T-helper 22 cell (primary cell): ENCODE measurements around the gene LHX1.

Experiments
- DNase-seq: peaks from one replicate; pipeline ENCODE4 v3.0.0-alpha.2; 2020; ENCODE audit warnings: low read depth

The LHX1 gene

DNA sequence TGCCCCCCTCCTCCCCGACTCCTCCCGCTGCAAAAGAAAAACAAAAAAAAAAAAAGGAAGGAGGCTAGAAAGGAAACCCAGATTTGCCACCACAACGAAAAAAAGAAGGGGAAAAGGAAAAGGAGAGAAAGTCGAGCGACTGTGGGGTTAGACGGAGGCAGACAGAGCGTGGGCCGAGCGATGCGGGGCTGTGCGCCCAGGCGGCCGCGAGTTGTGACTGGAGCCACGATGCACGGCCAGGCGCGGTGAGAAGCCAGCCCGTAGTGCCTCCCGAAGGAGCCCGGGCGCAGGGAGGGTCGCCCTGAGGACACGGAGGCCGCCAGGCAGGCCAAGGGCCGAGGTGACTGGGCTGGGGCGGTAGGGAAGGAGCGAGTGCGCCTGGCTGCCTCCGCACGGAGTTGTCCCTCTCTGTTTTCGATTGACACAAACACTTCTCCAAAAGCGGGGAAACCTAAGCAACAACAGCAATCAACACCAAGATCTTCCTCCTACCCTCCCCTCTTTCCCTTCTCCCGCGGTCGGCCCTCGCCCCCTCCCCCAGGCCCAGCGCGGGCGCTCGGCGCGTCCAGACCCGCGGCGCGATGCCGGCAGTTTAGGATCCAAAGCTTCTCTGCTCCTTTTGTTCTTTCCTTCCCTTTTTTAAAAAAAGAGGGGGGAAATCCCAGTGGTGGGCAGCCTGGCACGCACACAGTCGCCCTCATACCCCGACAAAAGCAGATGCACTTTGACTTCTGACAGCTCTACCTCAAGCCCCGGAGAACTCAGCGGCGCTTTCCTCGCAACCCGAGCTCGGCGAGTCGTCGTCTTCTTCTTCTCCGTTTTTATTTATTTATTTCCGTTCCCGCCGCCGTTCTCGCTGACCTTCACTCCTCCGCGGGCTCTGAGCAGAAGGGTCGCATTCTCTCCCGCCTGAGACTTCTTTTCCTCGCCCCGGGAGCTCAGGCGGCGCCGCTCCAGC, at the start of gene LHX1:
Gene LHX1, plus strand, starts transcription at position 475 of the 958 bp plus-strand sequence. CDS start 723 bp downstream, outside the sequence.
- DNase-seq, result no peak

DNA sequence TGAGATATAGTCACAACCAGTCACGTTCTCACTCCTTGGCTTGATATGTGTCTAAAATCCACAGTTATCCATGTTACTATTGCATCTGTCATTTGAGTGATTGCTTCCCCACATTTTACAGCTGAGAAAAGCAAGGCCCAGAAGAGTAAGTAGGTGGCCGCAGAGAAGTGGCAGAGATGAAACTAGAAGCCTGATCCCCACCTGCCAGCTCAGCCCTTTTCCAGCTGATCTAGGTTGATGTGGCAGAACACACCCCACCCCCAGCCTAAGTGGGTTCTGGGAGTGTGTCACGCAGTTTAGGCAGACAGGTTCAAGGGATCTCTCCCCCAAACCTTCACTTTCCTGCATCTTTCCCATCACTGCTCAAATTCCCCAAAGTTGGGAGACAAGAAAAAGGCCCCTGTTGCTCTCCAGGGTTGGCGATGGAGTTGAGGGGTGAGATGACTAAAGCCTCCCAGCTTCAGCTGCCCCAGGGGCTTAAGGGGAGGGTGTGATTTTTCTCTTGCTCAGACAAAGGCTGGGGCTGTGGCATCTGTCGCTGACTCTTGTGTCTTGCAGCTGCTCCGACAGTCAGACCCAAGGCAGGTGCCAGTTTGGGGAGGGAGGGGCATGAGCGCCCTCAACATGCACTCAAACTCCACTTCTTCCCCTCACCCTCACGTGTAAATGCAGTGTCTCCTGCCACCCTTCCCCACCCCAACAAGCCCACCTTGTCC, 48.9 kb upstream of the LHX1 start:
- no peak for DNase-seq

DNA sequence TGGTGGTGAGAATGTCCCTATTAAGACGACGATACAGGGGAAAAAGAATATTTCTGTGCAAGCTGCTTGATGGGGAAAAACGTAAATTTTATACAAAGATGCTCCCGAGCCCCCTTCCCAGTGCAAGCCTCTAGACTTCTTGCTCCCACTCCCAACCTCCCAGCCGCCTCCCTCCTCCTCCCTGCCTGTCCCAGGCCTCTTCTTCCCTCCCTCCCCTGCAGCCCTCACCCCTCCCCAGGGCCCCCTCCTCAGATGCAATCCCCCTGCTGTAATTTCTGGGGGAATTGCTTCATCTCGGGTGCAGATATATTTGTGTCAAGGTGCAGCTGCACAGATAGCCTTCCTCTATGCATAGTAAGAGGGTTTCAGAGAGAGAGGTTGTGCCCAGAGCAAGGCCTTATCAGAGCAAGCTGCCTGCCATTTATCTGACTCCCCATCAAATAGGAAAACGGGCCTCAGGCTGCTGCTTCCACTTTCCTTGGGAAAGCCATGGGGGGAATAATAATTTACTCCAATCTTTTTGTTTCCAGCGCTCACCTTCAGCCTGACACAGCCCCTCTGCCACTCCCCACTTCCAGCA, 47.4 kb upstream of the LHX1 start:
- no peak for DNase-seq

DNA sequence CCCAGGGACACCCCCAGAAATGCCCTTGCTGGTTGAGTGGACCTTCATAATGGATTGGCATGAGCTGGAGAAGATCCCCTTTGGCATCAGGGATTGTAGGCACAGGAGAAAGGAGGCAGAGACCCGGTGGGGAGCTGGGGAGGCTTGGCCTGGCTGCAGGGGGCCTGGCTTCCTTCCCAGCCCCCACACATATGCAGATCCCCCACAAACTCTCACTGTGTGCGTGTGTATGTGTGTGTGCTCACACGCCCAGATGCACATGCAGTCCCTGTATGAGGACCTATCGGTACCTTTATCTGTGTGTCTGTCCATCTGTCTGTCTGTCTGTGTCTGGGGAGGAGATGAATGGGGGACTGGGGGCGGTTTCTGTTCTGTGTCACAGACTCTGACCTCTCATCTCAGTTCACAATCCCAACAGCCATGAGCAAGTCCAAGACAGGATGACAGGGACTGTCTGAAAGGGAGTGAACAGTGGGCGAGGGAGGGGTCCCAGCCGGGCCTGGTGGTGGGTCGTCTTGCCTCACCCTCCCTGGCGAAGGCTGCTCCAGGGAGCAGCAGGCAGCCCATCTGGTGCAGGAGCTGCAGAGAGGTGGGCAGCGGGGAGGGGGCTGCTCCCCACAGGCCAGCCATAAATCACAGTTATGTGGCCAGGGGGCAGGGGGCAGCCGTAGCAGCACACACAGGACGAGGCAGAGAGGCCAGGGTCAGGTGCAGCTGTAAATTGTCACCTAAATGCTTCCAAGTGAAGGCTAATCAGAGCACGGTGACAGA, 46.7 kb upstream of the LHX1 start:
- no peak for DNase-seq

DNA sequence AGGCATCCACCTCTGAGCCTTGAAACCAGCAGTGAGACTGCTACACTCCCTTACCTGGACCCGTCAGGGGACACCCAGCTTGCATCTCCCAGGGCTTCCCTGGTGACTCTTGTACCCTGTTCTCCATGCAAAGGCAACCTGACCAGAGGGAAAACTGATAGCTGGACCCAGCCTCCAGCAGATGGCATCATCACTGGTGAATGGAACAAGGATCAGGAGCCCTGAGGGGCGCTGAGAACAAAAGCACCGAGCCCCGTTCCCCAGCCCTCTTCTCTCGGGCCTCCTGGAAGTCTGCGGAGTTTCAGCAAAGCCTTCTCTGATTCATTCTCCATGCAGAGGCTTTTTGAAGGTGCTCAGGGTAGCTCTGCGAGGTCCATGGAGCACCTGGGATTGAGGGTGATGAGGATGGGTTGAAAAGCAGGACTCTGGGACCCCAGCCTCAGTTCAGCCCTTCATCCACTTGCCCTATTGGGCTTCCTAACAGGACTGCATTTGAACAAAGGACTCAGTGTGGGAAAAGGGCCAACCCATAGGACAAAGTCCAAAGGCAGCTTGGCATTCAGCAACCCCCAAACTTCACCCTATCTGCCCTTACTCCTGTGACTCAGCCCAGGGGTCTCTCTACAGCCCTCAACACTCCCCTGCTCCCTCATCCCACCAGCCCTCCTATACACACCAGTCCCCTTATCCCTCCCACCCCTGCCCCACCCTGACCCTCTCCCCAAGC, 45.0 kb upstream of the LHX1 start:
- DNase-seq, result no peak

DNA sequence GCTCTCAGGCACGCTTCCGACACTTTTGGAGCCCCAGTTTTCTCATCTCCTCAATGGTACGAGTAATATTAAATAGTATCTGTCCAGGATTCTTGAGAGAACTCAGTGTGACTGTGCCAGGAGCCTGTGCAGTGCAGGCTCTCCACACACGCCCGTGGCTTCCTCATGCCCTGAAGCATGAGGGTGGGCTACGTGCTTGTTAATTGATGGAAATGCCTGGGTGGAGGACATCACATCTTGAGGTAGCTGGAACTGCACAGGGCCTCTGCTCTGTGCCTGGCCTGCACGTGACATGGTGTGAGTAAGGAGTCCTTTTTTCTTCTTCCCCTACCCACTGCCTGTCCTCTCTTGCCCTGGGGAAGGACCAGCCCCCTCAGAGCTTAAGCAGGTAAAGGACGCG, 43.1 kb upstream of the LHX1 start:
- no peak for DNase-seq

DNA sequence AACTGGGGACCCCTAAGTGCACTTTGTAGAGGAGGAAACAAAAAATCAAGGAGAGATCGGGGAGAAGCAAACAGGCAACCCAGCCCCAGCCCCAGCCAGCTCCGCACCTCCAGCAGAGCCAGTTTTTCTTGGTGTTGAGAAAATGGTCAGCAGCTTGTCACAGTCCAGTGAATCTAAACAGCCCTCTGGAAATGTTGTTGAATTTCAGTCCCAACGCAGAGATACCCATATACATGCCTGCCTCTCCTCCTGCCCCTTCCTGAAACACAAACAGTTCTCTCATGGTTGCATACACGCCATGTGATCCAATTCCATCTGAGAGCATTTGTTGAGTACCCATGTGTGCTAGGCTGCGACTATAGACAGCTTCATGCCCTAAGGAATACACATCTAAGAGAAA, 42.4 kb upstream of the LHX1 start:
- no peak for DNase-seq

DNA sequence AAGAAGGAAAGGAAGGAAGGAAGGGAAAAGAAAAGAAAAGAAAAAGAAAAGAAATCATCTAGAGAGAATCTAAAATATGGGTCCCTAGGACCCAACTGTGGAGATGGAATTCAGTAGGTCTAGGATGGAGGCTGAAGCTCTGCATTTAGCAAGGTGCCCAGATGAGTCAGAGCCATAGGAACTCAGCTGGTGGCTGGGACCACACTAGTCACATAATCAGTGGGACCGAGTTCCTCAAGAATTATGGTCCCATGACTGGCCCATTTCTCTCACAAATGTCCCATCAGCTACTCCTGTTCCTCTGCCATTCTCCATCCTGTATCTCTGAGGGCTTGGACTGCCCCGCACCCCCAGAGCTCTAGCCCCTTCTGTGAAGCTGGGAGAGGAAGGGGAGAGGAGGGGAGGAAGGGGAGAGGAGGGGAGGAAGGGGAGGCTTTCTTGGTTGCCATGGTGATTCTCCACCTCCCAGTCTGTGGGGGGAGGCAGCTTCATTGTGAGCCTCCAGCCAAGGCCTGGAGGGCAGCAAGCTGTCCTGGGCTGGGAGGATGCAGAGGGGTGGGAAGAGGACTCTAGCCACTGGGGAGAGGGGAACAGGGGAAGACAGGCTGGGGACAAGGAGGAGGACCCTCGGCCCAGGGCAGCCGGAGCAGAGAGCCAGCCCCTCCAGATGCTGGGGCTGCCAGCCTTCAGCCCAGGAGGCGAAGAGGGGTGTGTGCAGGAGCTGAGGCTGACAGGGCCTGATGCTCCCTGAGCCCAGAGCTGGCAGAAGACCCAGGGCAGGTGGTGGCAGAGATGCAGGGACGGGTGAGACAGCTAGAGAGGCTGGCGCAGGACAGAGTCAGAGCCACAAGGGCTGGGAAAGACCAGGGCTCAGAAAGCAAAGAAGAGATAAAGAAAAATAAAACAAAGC, 37.8 kb upstream of the LHX1 start:
- no peak for DNase-seq

DNA sequence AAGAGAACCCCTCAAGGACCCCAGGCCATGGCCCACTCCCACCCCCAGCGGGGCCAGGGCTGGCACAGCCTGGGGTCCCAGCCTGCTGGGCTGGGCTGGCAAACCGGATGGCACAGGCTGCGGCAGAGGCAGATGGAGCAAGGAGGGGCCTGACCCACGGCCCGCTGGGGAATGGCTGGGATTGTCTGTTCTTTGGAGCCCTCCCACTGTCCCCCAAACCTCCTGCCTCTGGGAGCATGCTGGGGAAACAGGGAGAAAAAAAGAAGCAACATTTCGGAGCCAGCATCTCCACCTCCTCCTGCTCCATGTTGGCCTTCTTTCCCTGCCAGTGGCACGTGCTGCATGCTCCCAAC, 37.1 kb upstream of the LHX1 start:
- DNase-seq, result no peak

DNA sequence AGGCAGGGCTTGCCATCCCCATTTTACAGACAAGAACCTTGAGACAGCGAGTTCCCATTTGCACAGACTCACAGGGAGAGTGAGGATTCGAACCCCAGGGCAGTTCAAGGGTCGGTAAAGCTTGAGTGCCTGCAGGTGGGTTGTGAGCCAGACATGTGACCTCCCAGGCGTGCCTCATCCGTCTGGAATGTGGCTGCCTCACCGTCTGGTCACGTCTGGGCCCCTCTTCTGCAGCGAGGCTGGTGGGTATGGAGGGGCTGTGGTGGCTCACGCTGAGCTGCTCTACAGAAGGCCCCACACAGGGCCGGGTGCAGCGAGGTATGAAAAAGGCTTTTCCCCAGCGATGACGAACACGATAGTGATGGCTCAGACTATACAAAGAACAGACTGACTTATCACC, 35.8 kb upstream of the LHX1 start:
- DNase-seq, result no peak

DNA sequence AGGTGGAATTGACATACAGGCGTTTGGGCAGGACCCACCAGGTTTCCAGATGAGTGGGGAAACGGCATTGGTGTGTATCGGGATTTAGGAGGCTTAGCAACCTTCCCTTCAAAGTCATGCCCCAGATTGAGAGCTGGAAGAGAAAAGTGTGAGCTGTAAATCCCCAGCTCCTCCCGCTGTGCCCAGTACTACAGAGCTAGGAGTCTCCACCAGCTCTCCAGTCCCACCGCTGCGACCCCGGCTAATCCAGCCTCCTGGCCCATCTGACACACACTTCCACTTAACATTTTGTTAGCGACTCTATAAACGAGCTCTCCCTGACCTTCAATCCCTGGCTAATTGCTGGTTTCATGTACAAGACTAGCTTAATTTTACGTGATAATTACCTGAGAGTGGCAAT, 29.9 kb upstream of the LHX1 start:
- DNase-seq, result no peak

DNA sequence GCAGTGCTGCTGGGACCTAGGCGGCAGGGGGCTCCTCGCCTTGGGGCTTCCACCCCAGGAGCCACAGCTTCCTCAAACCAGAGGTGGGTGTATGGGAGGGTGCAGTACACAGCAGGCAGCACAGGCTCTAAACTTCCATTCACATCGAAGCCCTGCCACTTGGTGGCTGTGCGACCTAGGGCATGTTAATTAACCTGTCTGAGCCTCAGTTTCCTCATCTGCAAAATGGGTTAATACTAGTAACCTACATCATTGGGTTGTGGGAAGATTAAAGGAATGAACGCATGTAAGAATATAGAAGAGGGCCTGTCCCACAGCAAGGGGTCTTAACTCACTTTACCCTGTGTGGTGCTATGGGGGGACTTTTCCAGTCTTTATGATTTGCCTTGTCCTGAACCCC, 26.8 kb upstream of the LHX1 start:
- DNase-seq, result no peak

DNA sequence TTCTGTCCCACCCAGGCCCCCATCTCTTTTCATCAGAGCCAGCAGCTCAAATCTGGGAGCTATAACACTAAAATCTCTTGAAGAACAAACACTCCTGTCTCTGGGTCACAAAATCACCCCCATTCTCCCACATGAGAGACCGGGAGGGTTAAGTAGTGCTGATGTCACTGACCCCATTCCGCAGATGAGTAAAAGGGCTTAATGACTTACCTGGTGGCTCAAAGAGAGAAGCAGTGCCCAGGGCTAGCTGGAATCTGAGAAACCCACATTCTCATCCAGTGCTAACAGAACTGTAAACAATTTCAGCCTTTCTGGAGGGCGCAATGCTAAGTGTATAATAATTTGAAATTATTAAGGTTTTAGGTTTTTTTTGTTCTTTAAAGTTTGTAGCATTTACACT, 26.3 kb upstream of the LHX1 start:
- no peak for DNase-seq

DNA sequence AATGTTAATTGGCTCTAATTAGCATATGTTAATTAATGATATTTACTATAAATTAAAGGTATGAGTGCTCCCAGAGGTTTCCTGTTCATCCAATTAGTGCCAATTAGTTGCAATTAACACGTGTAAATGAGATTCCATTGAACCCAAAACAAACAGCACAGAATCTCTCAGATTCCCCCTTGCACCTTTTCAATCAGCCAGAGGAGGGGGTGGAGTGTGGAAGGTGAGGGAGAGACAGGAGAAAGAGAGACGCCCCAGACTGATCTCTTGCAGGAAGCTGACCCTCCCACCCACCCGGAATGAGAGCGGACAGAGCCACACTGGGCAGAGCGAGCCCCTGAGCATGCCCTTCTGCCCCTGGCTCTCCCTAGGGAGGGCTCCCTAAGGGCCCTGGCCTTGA, 24.1 kb upstream of the LHX1 start:
- no peak for DNase-seq

DNA sequence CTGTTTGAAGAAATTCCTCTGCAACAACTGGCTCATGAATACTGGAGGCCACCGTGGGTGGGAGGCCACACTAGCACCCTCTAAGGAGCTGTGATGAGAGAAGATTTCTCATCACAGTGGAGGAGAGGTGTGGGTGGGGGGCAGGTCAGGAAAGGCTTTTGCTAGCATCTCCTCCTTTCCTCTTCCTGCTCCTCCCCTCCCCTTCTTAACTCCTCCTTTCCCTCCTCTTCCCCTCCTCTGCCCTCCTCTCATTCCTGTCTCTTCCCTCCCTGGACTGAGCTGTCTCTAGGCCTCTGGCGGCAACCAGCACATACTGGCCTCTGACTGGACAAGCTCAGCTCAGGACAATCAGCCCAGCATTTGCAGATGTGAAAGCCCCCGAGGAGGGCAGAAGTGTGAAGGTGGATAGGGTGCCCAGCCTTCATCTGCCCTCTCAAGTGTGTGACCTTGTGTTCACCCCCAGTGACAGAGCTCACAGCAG, 19.0 kb upstream of the LHX1 start:
- DNase-seq, result no peak

DNA sequence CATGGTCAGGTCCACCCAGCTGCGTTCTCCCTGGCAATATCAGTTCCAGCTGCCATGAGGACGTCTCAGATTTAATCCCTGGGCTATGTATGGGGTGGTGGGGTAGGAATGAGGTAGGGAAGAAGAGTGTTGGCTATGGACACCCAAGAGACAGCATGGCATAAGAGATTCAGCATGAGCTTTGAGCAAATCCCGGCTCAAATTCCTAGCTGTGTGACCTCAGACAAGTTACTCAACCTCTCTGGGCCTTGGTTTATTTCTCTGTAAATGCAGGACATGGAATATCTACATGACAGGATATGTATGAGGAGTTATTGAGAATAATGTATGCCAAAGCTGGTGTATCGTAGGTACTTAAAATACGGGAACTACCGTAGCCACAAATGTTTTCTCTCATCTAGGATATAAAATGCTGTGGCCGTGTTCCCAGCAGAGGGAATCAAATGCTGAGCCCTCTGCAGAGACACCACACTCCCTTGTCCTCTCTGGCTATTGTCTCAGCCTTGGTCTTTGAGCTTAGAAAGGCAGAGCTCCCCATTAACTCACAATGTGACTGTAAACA, 17.8 kb upstream of the LHX1 start:
- DNase-seq, result no peak

DNA sequence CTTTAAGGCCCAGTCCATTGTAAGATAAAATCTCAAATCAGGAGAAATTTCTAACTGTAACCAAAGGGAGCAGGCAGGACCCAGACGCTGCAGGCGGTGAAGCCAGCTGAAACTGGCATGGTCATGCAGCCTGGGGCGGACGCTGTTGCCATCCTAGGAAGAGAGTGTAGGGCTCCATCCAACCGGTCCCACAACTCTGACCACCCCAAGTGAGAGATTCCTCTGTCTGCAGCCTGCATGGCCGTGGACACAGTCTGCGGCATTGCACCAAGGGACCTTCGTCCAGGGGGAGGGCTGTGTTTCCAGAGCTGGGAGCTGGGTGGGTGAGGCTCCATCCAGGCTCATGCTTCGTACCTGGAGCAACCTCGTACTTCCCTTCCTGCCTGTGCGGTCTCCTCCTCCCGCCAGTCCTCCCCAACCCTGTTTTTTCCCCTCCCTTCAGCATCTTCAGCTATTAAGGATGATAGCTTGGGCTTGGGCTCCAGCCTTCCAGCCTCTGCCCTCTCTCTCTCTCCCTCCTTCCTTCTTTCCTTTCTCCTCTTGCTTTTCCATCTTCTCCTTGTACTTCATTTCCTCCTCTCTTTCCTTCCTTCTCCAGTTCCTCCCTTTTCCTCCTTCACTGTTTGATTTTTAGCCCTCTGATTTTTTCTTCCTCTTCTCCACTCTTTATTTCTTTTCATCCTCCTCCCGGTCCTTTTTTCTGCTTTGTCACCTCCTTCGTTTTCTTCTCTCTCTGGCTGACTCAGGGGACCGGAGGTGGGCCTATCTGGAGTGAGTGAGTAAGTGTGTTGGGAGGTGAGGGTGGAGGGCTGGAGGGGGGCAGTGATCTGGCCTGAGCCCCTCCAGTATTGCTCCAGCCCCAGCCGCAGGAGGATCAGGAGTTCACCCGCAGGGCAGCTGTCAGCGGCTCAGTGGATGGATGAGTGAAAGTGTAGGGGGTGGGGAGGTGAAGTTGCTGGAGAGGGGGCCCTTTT, 17.0 kb upstream of the LHX1 start:
- no peak for DNase-seq

DNA sequence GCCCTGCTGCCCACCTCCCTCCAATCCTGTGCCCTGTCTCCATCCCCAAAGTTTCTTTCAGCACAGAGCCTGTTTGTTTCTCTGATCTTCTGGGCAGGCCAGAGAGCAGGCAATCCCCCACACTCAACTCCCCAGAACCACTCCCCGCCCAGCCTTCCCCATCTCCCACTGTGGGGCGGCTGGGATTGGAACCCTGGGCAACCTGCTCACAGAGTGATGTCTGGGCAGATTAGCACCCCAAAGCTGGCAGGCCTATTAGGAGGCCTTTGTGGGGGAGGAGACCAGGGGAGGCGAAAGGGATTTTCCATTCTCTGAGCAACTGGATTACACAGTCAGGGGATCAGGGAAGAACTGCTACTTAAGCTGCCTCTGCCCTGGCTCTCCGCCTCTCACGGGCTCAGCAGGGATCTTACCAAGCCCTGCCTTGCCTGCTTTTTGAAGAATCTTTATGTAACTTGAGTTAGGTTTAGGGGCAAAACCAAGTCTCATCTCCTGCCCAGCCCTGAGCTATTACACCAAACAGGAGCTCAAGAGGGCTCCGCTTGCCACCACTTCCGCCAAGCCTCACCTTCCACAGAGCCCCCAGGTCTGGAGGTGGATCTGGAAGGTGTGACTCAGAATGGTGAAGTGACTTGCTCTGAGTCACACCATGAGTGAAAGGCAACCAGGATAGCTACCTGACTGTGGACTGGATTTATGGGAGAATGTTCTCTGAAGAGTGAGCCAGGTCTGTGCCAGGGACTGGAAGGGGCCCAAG, 16.0 kb upstream of the LHX1 start:
- no peak for DNase-seq
